Daoy (cell line): ENCODE measurements around the gene SLIT3. TPM values are rescaled to one million over a fixed set of nuclear protein-coding genes. Genes with fewer than 3 reads are reported as not detected.
A peak's percentile ranks its signal among the peaks of the same experiment; 100 is the strongest.

Experiments
- DNase-seq: peaks from one replicate; pipeline ENCODE4 v3.0.0-alpha.2; 2015; ENCODE audit warnings: low read depth
- total RNA-seq: library from RNA; depleted of rRNA; stranded (reverse); fragments of >200 nt; shearing (Covaris generic); gene quantifications from 2 replicates; pipeline ENCODE4 v1.2.3, GENCODE V29; 2014; rRNA removed

Gene SLIT3
- total RNA-seq, result 3.4 and 3.5 TPM in 2 replicates

DNA sequence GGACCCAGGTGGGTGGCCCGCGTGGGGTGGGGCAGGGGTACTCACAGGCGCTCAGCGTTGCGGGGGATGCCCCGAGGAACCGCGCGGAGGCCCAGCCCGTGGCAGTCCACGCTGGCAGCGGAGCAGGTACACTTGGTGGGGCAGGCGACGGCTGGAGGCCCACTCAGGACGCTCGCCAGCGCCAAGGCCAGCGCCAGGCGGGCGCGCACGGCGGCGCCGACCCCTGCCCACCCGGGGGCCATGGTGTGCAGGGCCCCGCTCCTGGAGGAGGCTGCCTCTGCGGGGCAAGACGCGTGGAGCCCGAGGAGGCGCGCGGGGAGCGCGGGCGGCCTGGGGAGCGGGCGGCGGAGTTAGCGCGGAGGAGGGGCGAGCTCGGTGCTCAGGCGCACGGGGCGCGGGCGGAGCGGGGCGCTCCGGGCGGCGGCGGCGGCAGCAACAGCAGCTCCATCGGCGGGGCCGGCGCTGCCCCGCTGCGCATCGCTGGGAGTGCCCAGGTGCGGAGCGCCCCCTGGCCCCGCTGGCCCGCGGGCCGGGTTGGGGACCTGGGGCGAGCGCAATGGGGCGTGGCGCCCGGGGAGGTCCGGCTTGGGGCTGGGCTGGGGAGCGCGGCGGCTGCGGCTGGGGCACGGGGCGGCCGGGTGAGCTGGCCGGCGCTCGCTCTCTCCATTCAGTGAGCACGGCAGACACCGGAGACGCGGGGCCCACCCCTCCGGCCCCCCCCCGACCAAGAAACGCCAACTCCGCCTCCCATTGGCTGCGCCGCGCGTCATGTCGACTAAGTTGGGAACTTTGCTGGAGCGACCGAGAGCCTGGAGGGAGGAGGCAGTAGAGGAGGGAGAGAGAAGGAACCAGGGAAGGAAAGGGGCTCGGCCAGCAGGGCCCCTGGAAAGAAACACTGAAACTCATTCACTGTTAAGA lies at the start of gene SLIT3:
SLIT3 (minus strand) TSS at position 672 of the 918 bp plus-strand sequence; CDS start at position 242, 430 bp downstream.
- peak; percentile 95 for DNase-seq

- peak; percentile 93 for DNase-seq
These were observed 49.1 kb upstream of the SLIT3 start for GRCh38 chr5:169350016-169350415.

GRCh38 chr5:169347786-169348185 lies 46.8 kb upstream of the SLIT3 start:
- no peak for DNase-seq

DNA sequence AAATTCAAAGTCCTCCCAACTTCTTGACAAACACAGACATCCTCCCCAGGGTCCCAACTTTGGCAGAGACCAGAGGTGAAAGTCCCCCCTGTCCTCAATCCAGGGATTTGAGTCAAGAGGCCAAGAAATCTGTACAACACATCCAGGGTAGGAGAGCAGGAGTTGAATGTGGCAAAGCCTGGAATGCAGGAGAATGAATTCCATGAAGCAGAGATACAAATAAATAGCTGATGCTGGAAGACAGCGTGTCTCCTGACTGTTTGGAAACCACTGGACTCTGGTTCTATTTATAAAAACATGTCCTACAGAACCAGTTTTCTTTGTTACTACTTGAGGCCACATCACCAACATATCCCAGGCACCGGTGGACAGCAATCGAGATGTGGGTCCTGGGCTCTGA lies 43.7 kb upstream of the SLIT3 start:
- DNase-seq, result no peak

DNA sequence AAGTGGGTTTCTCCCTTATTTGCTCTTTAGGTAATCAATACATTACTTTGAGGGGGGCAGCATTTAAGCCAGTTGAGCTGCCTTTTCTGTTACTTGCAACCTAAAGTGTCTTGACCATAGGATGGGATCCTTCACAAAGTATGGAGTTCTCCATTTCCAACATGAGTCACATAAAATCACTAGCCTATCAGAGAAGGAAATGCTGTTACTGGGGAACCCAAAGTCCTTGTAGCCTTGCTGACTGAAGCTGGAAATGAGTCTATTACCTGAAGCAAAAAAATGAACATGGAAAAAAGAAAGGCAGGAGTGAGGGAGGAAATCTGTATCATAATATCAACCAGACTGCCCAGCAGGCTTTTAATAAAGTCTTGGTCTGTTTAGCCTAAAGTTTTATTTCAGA lies 42.8 kb upstream of the SLIT3 start:
- no peak for DNase-seq

GRCh38 chr5:169341556-169341955 lies 40.6 kb upstream of the SLIT3 start:
- DNase-seq, result no peak

GRCh38 chr5:169339869-169340268 lies 38.9 kb upstream of the SLIT3 start:
- no peak for DNase-seq

GRCh38 chr5:169336242-169336641 lies 35.3 kb upstream of the SLIT3 start:
- DNase-seq, result no peak

DNA sequence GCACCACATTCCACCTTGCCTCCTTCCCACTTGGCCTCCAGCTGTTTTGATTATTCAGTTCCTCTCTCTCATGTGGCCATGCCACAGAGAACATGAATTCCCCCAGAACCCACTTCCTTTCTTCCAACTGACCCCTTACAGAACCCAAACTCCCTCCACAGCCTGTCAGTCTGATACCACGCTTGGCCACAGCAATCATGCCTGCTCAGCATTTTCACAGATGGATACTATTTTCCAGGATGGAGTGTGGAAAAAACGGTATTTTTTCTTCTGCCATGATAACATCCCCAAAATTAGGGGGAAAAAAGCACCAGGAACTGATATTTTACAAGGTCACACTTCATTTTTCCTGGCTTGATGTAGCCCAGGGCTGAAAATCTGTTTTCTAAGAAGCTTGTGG lies 34.9 kb upstream of the SLIT3 start:
- DNase-seq, result peak; percentile 36

DNA sequence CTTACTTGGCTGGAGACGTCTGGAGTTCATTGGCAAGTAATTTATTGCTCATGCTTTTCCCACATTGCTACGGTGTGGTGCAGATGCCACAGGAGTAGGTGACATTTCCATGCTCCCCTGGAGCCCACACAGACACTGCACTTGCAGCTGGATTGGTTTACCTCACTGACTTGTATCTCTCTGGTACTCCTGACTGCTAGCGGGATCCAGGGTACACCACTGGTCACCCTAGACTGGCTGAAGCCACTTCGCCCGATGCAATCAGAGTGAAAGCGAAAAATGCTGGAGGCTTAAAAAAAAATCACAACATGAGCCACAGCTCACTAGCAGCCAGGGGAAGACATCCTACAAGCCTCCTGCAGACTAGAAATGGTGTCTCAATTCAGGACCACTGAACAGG lies 32.6 kb upstream of the SLIT3 start:
- DNase-seq, result no peak

DNA sequence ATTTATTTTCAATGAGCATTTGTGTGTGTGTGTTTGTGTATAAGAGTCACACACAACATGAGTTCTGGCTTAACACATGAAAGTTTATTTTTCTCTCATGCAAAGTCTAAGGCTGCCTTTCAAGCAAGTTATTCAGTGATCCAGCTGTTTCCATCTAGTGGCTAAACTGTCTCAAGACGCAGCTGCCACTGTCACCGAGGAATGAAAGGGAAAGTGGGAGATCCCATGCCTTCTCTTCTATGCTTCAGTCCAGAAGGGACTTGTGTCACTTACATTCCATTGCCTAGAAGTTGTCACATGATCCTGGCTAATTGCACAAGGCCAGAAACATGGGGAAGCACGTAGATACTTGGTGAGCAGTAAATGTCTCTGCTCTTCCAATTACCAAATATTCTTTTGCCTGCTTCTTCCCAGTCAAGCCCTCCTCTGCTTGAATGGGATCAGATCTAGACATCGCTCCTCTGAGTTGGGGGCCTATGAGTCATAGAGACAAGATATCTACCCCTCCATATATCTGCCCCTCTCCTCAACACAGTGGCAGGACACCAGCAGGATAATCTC lies 30.4 kb upstream of the SLIT3 start:
- DNase-seq, result no peak

GRCh38 chr5:169328401-169328800 lies 27.5 kb upstream of the SLIT3 start:
- no peak for DNase-seq

DNA sequence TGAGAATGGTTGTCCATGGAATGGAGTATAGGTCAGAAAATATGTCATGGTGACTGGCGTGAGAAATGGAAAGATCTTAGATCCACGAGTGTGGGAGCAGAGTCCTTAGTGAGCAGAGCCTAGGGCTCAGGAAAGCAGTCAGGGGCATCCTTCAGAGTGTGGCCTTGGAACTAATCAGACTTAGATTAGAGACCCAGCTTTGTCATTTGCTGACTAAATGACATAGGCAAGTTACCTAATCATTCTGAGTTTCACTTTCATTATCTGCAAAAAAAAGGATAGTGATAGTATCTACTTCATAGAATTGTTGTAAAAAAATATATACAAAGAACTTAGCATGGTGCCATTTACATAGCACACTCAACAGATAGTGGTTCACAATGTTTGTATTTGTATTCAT lies 24.3 kb upstream of the SLIT3 start:
- no peak for DNase-seq

DNA sequence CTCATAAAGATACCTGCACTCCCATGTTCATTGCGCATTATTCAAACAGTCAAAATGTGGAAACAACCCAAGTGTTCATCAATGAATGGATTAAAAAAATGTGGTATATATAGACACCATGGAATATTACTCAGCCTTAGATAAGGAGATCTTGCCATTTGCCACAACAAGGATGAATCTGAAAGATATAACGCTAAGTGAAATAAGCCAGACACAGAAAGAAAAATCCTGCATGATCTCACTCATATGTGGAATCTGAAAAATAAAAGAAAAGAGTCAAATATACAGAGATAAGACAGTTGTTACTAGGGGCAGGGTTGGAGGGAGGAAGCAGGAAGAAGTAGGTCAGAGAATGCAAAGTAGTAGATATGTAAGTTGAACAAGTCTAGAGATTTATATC lies 17.6 kb upstream of the SLIT3 start:
- DNase-seq, result no peak

- no peak for DNase-seq
These were observed 6.7 kb upstream of the SLIT3 start for GRCh38 chr5:169307646-169308045.

DNA sequence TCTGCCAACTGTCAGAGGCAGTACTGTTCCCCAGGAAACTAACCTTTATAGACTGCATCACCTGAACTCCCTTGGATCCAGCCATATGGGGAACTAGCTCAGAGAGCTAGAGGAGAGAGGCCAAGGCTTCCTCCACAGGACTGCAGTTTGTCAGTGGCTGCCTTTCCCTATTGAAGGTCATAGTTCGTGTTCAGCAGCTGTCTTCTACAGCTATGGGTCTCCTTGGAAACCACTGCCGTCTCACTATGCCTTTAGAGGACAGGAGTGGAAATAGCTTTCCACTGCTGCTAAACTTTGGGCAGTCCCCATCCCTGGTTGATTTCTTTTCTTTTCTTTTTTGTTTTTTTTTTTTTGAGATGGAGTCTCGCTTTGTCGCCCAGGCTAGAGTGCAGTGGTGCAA lies 4.4 kb upstream of the SLIT3 start:
- DNase-seq, result no peak

DNA sequence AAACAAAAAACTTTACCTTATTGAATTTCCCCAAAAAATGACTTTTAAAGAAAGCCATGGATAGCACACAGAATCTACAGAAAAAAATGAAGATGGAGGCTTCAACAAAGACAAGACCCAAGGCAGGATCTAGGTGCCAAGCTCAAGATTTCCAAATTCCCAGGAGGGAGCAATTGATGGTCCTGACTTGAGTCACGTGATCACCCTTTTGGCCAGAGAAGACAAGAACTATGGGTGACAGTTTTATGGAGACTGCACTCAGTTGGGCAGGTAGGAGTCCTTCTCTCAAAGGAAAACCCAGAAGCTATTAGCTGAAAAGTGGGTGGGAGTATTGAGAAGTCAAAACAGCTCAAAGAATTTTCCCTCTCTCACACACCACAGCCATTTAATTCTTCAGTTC lies 3.2 kb upstream of the SLIT3 start:
- no peak for DNase-seq

- DNase-seq, result no peak
These were observed 2.2 kb upstream of the SLIT3 start for GRCh38 chr5:169303119-169303515.

DNA sequence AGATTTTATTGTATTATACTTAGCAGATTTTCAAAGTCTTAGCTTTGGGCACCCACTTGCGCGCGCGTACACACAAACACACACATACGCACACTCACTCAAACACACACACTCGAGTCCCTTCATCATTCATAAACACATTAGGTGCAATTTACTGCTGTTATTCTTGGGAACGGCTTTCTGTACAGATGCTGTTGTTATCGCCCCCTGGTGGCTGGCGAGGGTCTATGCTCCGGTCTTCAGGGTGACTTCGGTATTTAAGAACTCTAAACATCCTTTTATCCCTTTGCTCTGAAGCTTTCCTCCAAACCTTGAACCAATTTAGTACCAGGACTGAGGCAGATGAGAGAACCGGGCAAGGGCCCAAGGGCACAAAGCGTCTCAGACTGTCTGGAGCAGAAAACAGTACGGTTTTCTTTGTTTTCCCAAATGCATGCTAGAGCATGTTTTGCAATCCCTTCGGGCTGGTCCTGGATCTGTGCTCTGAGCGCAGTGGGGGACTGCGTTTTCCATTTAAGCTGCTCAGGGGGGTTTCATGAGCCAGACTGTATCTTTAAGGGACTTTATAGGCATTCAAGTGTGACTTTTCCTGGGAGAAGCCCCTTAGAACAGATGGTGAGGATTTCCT lies 1.7 kb upstream of the SLIT3 start:
- peak; percentile 82 for DNase-seq

- no peak for DNase-seq
These were observed 1.0 kb upstream of the SLIT3 start for GRCh38 chr5:169301986-169302385.

DNA sequence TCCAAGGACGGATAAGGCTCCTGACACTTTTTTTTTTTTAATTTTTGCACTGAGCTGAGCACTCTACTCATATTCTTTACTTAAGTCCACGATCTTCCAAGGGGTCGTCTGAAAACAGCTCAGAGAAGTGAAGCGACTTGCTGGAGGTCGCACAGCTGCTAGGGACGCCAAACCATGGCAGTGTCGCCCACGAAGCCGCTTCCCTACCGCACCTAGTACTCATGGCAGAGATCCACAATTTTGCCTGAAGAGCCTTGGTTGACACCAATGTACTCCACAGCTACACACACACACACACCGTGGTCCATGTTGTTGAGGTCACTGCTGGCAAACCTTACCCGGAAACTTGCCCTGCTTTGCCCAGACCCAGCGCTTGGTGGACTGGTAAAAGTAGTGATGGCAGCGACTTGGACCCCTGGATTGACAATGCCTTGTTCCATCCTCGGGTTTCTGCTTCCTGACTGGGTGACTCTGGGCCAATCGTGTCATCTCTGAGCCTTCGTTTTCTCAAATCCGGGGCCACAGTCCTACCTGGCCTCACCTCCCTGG lies 521 bp upstream of the SLIT3 start:
- peak; percentile 36 for DNase-seq

DNA sequence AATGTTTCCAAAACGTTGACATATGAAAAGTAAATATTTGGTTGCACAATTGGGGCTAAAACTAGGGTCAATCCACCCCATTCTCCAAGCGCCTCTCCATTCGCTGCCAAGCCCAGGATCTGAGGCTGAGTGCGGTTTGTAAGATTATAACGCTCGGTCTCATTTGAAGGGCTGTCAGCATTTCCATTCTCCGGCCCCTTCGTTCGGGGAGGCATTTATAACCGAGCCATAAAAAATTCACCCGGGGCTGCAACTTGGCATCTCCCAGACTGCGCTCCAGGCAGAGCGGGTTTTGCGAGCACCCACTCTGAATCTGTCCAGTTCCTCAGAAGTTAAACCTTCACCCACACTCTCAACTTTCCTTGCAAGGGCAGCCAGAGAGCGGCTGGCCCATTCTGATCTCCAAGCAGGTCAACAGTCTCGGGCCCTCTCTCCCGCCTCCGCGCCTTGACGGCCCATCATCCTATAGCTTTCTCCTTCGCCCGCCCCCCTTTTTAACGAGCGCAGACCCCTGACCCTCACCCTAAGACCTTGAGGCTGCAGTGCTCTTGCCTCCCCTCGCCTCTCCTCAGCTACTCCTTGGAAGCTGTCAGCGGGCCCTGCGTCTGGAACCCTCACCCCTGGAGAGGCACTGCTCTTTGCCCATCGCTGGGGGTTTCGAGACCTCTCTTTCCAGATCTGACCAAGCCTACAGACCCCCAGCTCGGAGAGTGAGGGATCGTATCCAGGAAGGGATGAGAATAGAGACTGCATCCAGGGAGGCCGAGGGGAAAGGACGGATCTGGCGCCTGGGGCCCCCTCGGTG lies 1.1 kb downstream of the SLIT3 start:
- DNase-seq, result peak; percentile 43
